ENCODE results near the gene CISD1.
A peak's percentile ranks its signal among the peaks of the same experiment; 100 is the strongest.

CISD1 gene

DNA sequence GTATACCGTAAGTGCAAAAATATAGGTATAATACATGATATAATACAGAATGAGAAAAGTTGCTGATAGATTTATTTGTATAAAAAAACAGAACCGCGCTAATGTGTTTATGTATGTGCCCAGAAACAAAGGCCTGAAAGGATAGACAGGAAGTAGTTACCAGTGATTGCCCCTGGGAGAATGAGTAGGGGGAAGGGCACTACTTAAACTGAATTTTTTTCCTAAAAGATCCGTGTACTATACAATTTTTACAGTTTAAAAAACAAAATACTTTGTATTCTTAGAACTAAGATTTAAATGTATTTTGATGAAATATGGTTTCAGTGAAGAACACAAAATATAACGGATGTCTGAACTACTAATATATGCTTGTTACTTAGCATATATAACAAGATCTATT, 4.2 kb upstream of the CISD1 start:
- DNase-seq (ENCODE audit: low read depth, low spot score) = no peak
- H3K27ac ChIP-seq = no peak overlapping the region

DNA sequence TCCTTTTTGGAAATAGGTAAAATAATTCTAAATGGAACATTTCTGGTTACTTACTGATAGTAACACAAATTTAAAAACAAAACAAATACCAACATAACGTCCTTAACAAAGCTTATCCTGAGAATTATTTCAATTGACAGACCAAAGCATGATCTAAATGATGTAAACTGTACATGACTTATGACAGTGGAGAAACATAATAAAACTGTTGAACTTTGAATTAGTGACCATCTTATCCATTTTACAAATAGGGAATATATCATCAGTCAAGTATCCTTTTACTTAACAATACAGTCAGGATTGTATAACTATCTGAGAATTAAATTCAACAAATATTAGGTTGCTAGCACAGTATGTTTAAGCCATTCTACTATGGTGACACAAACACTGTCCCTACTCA, 3.7 kb upstream of the CISD1 start:
- DNase-seq (ENCODE audit: low read depth, low spot score) = no peak
- H3K27ac ChIP-seq = no peak overlapping the region

DNA sequence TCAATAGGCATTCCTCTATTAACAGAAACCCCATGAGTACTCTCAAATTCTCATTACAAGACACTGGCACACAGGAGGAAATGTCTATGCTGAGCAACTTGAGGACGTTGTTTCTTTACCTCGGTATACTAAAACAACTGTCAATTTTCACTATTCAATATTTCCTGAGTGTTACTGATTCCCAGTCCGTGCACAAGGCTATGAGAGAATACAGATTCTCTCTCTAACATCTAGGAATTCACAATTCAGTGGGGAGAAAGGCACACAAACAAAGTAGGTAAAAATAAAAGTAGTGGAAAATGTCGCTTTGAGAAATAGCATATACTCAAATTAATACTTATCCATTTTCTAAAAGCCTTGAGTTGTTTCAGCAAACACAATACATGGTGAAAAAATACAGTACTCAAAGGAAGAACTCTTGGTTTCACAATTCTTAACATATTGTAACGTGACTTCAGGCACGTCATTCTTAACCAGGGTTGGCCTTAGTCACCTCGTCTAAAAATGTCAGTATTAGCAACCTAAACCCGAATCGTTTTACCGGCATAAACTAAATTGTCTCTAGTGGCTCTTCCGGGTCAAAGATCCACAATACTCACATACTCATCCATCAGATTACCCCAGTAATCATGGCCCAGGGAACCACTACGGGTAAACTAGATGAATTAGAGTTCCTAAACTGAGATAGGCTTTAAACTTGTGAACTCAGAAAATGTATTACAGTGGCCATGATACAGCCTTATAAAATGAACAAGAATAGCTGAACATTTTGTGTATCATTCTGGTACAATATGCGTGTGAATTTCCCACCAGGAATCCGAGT, 2.7 kb upstream of the CISD1 start:
- DNase-seq (ENCODE audit: low read depth, low spot score) = no peak
- peak overlapping the region; percentile 90 for H3K27ac ChIP-seq

DNA sequence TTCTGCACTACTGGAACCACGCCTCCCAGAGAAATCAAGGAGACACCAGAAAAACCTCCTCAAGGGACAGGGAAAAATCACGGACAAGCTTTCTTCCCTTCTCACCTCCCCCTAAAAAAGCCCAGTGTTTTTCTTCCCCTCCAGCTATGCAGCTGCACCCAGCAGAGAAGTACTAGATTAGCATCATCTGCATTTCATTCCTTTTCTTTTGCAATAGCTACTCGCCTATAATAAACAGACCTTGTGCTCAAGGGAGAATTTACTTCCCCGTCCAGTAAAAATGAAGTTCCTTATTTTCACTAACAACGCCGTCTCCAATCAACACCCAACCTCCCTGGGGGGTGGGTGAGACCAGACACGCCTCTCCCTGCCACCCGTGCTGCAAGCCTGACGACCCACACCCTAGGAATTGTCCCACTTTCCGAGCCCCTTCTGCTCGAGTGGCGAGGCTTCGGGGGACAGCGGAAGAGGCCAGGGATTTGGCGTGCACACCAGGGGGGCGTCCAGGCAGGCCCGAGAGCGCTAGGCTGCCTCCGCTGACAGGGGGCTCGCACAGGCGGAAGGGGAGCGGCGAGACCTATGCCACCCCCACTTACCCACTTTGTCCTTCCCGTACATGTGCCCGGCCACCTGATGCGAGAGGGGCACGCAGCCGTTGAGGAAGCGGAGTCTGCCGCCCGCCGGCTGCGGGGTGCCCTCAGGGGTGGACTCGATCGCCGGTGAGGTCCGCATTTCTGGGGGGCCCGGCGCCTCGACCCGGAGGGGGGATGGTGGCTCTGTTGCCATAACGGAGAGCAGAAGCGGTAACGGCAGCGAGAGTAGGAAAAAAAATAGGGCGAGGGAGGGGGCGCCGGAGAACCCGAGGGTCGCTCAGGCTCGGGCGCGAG, 1.9 kb upstream of the CISD1 start:
- DNase-seq (ENCODE audit: low read depth, low spot score) = no peak
- peak overlapping the region; percentile 90 for H3K27ac ChIP-seq

DNA sequence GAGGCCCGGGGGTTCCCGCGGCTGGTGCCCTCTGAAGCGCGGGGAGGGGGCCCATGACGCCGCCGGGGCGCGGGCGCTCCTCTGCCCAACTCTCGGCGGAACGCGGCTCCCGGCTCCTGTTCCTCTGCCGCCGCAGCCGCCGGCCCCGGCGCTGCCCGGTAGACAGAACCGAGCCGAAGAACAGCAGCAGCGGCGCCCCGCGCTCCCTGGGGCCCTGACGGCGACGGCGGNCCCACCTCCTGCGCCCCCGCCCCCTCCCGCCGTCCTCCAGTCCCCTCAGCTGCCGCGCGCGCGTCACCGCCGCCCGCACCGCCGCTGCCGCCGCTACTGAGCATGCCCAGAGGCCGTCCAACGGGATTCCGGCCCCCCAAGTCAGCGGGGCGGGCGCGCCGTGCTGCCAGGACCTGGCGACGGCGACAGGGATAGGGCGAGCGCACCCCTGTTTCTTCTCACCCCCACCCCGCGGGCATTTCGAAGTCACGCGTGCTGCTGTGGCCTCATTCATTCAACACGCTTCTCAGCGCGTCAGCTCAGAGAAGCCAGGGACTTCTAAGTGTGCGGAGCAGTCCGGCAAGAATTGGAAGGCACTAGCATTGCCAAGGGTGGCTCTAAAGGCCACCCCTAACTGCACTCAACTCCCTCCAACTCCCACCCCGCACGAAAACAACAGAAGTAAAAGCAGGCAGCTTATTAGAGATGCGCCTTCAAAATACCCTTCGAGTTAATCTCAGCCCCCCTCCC, 1.1 kb upstream of the CISD1 start, which contains the start of gene IPMK:
IPMK (minus strand) TSS at position 182 of the 741 bp plus-strand sequence. CDS start 283 bp downstream, outside the sequence.
- peak within 1 kb of the TSS; percentile 90 for H3K27ac ChIP-seq
- no peak for DNase-seq (ENCODE audit: low read depth, low spot score)

DNA sequence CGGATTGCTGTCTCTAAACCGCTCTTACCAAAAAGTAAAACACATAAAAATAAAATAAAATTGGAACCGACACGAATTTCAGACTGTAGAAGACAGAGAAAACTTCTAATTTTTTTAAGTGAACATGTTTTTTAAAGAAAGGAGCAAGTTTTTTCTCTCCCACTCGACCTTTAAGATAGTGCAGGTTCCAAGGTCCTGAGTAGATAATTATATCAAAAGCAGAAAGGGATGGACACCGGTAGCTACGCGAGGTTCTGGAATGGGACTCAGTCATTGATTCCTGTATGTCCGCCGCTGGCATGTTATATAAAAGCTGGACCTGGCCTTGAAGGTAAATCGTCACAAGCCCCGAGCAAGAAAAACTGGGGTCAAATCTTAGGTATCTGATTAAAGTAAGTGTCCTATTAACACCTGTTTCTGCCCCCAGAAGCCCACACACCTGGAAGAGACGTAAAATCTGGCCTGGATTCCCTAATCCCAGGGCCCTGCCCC, 462 bp upstream of the CISD1 start:
- DNase-seq (ENCODE audit: low read depth, low spot score) = no peak
- H3K27ac ChIP-seq = peak overlapping the region; percentile 90

DNA sequence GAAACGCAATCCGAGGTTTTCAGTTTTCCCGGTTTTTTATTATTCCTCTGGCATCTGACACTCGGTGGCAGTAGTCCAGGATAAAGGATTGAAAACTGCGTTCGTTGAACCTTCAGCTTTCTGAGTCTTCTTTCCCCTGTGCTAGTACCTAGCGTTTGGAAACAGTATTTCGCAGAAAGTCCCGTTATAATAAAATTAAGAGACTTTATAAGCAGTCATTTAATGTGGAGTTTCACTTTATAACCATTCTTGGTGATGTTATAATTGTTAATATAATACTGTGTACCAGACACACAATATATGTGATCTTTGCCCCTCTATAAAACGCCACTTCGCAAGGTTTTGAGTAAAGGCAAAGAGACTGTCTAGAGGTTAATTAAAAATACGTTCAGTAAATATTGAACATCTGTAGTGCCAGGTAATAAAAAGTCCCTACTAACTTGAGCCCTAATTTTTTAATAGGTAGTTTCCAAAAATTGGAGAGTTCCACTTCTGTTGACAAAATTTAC, 874 bp downstream of the CISD1 start:
- DNase-seq (ENCODE audit: low read depth, low spot score) = no peak
- H3K27ac ChIP-seq = peak overlapping the region; percentile 90

DNA sequence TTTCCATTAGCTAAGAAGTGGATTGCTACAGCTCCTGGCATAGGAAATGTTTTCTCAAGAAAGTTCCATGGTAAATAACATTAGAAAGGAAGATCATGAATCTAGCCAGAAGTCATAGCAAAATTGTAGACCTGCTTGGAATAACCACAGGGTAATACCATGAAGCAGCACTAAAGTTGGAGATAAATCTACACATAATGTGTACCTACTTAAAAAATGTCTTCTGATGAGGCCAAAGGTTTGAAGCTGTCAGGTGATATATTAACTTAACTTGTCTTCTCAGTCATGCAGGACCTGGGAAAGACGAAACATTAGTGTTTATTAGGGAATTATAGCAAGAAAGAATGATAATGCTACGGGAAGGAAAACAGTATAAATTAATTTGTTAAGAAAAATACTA, 6.3 kb downstream of the CISD1 start:
- H3K27ac ChIP-seq = no peak overlapping the region
- no peak for DNase-seq (ENCODE audit: low read depth, low spot score)

DNA sequence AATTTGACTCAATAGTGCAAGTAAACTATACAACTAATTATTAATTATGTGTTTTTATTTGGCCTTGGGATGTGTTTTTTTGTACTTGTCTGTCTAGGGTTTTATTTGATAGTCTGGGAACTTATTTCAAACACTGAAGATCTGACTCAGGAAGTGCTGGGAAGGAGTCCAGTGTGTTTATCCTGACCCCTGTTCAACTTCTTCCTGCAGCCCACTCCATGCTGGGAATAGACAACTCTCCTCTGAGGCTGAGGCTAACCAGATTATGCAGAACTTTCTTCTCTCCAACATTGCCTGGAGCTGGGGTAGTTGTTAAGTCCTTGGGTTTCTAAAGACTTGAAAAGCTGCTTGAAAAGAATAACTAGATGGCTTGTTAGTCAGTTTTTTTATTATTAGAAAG, 6.9 kb downstream of the CISD1 start:
- DNase-seq (ENCODE audit: low read depth, low spot score) = no peak
- no peak overlapping the region for H3K27ac ChIP-seq

DNA sequence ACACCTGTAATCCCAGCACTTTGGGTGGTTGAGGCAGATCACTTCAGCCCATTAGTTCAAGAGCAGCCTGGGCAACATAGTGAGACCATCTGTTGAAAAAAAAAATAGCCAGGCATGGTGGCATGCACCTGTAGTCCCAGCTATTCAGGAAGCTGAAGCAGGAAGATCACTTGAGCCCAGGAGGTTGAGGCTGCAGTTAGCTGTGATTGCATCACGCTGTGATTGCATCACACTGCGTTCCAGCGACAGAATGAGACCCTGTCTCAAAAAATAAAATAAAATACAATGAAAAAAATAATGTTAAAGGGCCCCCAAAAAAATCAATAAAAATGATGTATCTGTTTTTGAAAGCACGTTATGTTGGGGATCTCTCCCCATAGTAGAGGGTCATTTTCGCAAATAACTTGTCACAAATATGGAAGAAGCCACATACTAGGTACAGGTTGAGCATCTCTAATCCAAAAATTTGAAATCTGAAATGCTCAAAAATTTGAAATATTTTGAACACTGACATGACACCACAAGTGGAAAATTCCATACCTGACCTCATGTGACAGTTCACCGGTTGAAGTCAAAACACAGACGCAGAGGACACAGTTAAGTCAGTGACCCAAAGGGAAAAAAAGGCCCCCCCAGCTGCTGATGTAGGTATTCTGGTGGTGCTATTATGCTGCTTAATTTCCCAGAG, 9.5 kb downstream of the CISD1 start:
- no peak for DNase-seq (ENCODE audit: low read depth, low spot score)
- no peak overlapping the region for H3K27ac ChIP-seq

DNA sequence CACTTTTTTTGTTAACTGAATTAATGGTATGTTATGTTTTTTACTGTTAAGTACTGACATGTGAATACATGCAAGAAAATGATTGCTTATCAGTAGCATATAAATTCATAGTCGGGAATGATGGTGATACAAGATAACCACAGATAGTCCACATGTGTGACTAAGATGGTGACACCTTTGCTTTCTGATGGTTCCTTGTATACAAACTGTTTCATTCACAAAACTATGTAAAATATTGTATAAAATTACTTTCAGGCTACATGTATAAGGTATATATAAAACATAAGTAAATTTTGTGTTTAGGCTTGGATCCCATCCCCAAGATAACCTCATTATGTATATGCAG, 10.0 kb downstream of the CISD1 start:
- no peak for DNase-seq (ENCODE audit: low read depth, low spot score)

DNA sequence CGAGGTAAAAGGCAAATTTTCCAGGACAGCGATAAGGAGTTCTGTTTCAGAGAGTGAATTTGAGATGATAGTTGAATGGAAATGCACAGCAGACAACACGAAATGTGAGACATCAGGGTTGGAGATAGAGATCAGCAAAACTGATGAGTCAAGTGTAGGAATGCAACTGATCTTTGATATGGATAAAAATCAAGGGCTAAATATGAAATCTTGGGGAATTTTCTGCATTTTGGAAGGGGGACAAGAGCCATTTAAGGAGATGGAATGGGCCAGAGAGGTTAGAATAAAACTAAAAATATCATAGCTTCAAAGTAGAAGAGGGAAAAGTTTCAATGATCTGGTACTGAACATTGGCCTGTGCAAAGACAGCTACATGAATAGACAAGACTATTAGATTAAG, 11.5 kb downstream of the CISD1 start:
- no peak for DNase-seq (ENCODE audit: low read depth, low spot score)
- H3K27ac ChIP-seq = no peak overlapping the region

More for the DNA sequence above, 10.0 kb downstream of the CISD1 start:
- H3K27ac ChIP-seq = no peak overlapping the region

DNA sequence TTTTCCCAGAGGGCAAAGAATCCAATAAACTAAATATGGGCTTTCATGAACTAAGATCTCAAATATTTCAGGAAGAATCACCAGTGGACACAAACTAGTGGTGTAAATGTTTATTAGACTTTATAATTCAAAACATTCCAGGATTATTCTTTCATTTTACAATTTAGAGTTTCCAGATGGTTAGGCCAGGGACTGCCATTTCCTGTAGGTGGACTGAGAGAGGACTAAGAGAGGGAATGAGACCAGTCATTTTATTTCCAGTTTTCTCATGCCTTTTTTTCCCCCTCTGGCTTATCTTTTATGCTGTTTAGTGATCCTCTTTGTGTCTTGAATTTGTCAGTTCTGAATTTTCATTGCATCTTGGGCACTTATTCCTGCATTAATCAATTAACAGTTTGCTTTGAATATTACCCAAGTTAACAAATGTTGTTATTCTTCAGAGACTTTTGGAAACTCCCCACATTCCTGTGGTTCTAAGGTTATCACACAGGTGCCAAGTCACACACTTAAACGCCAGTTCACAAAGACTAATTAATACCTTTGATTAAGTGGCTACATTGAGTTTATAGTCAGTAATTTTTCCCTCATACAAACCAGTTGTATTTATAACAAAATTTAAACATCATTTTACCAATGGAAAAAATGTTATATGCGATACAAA, 12.3 kb downstream of the CISD1 start:
- peak overlapping the region; percentile 46 for H3K27ac ChIP-seq
- DNase-seq (ENCODE audit: low read depth, low spot score) = no peak

DNA sequence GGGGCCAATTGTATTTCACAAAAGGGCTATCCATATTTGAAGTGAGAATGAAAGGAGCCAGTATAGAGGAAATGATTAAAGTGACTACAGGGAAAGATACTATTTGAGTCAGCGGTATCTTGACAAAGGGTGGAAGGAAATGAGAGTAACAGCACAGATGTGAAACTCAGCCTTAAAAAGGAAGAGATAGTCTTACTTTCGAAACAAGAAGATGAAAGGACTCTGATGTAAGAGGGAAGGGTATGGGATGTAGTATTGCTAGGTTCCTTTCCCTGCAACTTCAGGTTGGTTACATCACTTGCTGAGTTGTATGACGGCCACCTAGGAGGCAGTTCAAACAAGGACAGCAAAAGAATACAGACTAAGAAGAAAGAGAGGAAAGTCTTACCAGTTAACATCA, 13.7 kb downstream of the CISD1 start:
- no peak for DNase-seq (ENCODE audit: low read depth, low spot score)
- peak overlapping the region; percentile 46 for H3K27ac ChIP-seq

DNA sequence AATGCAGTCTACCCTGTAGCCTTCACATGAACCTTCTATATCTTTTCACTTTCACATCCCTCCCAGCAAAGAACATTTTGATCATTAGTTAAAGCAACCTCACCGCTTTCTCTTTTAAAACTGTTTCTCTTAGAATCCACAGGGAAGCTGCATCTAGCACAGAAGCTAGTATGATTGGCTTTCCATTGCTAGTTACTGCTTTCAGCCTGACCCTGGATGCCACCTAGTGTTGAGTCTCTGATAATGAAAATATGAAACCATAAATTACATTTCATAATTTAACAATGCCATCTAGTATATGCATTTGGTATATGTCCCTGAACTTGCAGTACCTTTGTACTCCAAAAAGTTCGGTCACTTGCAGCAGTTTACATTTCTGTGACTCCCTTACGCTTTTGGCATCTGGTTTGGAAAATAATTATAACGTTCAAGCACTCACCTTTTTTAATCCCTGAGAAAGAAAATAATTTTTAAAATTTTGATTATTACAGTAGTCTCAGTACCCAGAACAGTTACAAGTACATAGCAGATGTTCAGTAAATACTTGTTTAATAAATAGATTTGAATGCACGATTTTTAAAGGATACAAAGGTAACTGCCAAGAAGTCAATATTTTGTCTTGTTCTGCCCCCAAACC, 22.7 kb downstream of the CISD1 start:
- no peak for DNase-seq (ENCODE audit: low read depth, low spot score)
- H3K27ac ChIP-seq = no peak overlapping the region

DNA sequence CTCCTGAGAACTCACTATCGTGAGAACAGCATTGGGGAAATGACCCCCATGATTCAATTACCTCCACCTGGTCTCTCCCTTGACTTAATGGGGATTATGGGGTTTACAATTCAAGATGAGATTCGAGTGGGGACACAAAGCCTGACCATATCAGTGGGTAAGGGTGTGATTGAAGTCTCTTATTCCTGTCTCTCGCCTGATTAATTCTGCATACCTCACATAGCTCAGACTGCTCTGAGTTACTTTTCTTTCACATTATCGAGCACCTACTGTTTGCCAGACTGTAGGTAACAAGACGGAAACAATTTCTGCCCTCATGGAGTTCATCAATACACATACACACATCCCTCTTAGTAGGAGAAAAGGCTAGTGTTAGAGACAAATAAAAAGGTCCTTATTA, 25.0 kb downstream of the CISD1 start:
- DNase-seq (ENCODE audit: low read depth, low spot score) = no peak
- H3K27ac ChIP-seq = no peak overlapping the region

DNA sequence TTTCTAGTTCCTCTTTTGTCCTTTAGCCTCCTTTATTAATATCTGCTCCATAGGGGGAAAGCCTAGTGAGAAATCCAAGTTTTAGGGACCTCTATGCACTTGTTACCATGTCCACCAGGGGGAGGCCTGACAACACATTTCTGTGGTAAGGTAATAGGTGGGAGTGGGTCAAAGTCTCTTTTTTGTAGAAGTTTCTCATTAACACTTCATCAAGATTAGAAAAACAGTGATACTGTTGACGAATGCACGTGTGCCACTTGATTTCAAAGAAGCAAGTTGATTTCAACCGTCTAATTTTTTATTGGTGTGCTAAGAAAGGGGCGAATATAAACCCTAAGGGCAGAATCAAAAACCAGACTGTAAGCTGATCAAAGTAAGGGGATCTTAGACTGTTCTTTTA, 30.6 kb downstream of the CISD1 start:
- no peak for DNase-seq (ENCODE audit: low read depth, low spot score)
- H3K27ac ChIP-seq = no peak overlapping the region

DNA sequence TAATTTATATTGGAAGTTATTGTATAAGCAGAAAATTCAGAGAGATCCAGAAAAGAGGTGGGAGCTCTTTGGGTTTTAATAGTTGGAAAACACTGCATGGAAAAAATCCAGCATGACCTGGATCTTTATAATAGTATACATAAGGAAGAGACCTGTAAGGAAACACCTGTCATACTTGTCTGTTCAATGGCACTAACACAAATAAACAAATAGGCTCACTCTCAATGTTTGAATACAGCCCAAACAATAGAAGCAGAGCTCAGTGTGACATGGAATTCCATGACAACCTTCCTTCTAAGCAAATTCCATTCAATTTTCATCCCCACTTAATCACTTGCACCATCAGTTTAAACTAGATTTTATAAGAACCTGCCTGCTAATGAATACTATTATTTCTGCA, 31.7 kb downstream of the CISD1 start:
- no peak overlapping the region for H3K27ac ChIP-seq
- DNase-seq (ENCODE audit: low read depth, low spot score) = no peak

DNA sequence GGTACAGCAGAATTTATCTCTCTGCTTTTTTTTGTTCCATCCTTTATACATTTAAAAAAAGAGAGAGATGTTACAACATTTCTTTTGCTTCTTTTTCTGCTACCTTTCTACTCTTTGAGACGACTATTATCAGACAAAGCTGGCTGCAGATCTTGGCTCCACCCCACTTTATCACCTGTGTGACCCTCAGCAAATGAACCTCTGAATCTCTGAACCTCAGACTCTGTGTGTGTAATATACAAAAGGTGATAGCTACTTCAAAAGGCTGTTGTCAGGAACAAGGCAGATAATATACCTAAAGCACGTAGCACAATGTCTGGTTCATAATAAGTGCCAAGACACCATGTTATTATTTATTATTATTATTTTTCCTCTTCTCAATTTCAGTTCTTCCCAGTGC, 33.3 kb downstream of the CISD1 start:
- no peak overlapping the region for H3K27ac ChIP-seq
- no peak for DNase-seq (ENCODE audit: low read depth, low spot score)
